H9 (cell line): ENCODE data around the gene KCNIP3. TPM values are rescaled to one million over a fixed set of nuclear protein-coding genes. Genes with fewer than 3 reads are reported as not detected.

Experiments used
- DNase-seq: peaks from one replicate; pipeline ENCODE4 v3.0.0-alpha.2; 2017
- H2AFZ ChIP-seq: one replicate; pipeline ENCODE4 v1.6.1; 2013; ENCODE audit warnings: mild to moderate bottlenecking, low read length, control low read depth, moderate library complexity
- H2AK5ac ChIP-seq: 2 replicates; pipeline ENCODE4 v1.6.1; 2013; ENCODE audit warnings: low read length, control low read depth, mixed read lengths; ENCODE audit not compliant: insufficient read length
- H2BK120ac ChIP-seq: one replicate; pipeline ENCODE4 v1.6.1; 2013; ENCODE audit warnings: low read depth, mild to moderate bottlenecking, low read length, control low read depth, inconsistent platforms; ENCODE audit not compliant: poor library complexity, severe bottlenecking
- H2BK12ac ChIP-seq: 2 replicates; pipeline ENCODE4 v1.6.1; 2013; ENCODE audit warnings: low read length, control low read depth, mixed read lengths, low read depth; ENCODE audit not compliant: insufficient read length
- H2BK15ac ChIP-seq: 2 replicates; pipeline ENCODE4 v1.6.1; 2013; ENCODE audit warnings: low read depth, low read length, control low read depth
- H2BK20ac ChIP-seq: one replicate; pipeline ENCODE4 v1.6.1; 2013; ENCODE audit warnings: low read depth, mild to moderate bottlenecking, low read length, control low read depth, inconsistent platforms; ENCODE audit not compliant: poor library complexity, severe bottlenecking
- H2BK5ac ChIP-seq: 2 replicates; pipeline ENCODE4 v1.6.1; 2013; ENCODE audit warnings: low read length, control low read depth, mixed read lengths; ENCODE audit not compliant: insufficient read length
- H3K14ac ChIP-seq: 2 replicates; pipeline ENCODE4 v1.6.1; 2013; ENCODE audit warnings: low read length, control low read depth; ENCODE audit not compliant: insufficient read depth
- H3K18ac ChIP-seq: 2 replicates; pipeline ENCODE4 v1.6.1; 2013; ENCODE audit warnings: low read depth, mild to moderate bottlenecking, mixed read lengths, low read length, control low read depth; ENCODE audit not compliant: insufficient read length
- H3K23ac ChIP-seq: 2 replicates; pipeline ENCODE4 v1.6.1; 2013; ENCODE audit warnings: low read length, control low read depth, mixed read lengths, low read depth; ENCODE audit not compliant: insufficient read length
- H3K23me2 ChIP-seq: 2 replicates; pipeline ENCODE4 v1.6.1; 2013; ENCODE audit warnings: low read depth, mild to moderate bottlenecking, mixed read lengths, low read length, control low read depth; ENCODE audit not compliant: insufficient read length, poor library complexity, severe bottlenecking
- H3K27ac ChIP-seq: 2 replicates; pipeline ENCODE4 v1.5.1; 2013; ENCODE audit warnings: low read length, control low read depth, mixed read lengths, low read depth; ENCODE audit not compliant: insufficient read length
- H3K27me3 ChIP-seq: 2 replicates; pipeline ENCODE4 v1.6.1; 2013; ENCODE audit warnings: low read length, control low read depth, inconsistent platforms; ENCODE audit not compliant: insufficient read depth
- H3K4ac ChIP-seq: 2 replicates; pipeline ENCODE4 v1.6.1; 2013; ENCODE audit warnings: low read depth, mild to moderate bottlenecking, control low read depth, inconsistent platforms, low read length, moderate library complexity
- H3K4me1 ChIP-seq: 2 replicates; pipeline ENCODE4 v1.6.1; 2013; ENCODE audit warnings: low read length, control low read depth, inconsistent platforms; ENCODE audit not compliant: insufficient read depth
- H3K4me2 ChIP-seq: 2 replicates; pipeline ENCODE4 v1.6.1; 2013; ENCODE audit warnings: low read length, control low read depth, mixed read lengths; ENCODE audit not compliant: insufficient read length, insufficient read depth
- H3K56ac ChIP-seq: 2 replicates; pipeline ENCODE4 v1.6.1; 2013; ENCODE audit warnings: low read depth, mild to moderate bottlenecking, mixed read lengths, low read length, control low read depth; ENCODE audit not compliant: insufficient read length
- H3K79me1 ChIP-seq: 2 replicates; pipeline ENCODE4 v1.6.1; 2013; ENCODE audit warnings: low read depth, mild to moderate bottlenecking, moderate library complexity, low read length, control low read depth, inconsistent platforms; ENCODE audit not compliant: insufficient read depth, poor library complexity, severe bottlenecking
- H3K79me2 ChIP-seq: 2 replicates; pipeline ENCODE4 v1.6.1; 2013; ENCODE audit warnings: low read length, control low read depth, inconsistent platforms; ENCODE audit not compliant: insufficient read depth
- H3K9ac ChIP-seq: 2 replicates; pipeline ENCODE4 v1.6.1; 2013; ENCODE audit warnings: low read length, control low read depth, mixed read lengths; ENCODE audit not compliant: insufficient read length; ENCODE audit errors: extremely low read depth
- H3K9me3 ChIP-seq: one replicate; pipeline ENCODE4 v1.6.1; 2013; ENCODE audit warnings: low read depth, low read length, inconsistent platforms; ENCODE audit not compliant: control insufficient read depth
- H3T11ph ChIP-seq: one replicate; pipeline ENCODE4 v1.6.1; 2013; ENCODE audit warnings: mild to moderate bottlenecking, low read length, control low read depth, inconsistent platforms
- H4K20me1 ChIP-seq: one replicate; pipeline ENCODE4 v1.6.1; 2013; ENCODE audit not compliant: control insufficient read depth, insufficient read length, insufficient read depth
- H4K5ac ChIP-seq: 2 replicates; pipeline ENCODE4 v1.6.1; 2013; ENCODE audit warnings: low read depth, mild to moderate bottlenecking, mixed read lengths, low read length, control low read depth; ENCODE audit not compliant: insufficient read length
- H4K8ac ChIP-seq: replicated peaks from 2 replicates; pipeline ENCODE4 v1.6.1; 2013; ENCODE audit warnings: low read length, control low read depth, mixed read lengths, low read depth; ENCODE audit not compliant: insufficient read length
- H4K91ac ChIP-seq: 2 replicates; pipeline ENCODE4 v1.6.1; 2013; ENCODE audit warnings: low read depth, mild to moderate bottlenecking, moderate library complexity, mixed read lengths, low read length, control low read depth; ENCODE audit not compliant: insufficient read length
- H3K27ac Mint-ChIP-seq, 3 experiments: 2 replicates in 2 of 3; 3 replicates in 1 of 3; pipeline ENCODE4 v1.8.0; 2020 to 2021; ENCODE audit warnings: mixed read lengths in 3 of 3, mild to moderate bottlenecking in 1 of 3, moderate library complexity in 1 of 3
- H3K27me3 Mint-ChIP-seq: 2 replicates; pipeline ENCODE4 v1.8.0; 2021; ENCODE audit warnings: low read depth, mild to moderate bottlenecking, moderate library complexity, mixed read lengths
- H3K36me3 Mint-ChIP-seq, 3 experiments: 2 replicates in 2 of 3; 3 replicates in 1 of 3; pipeline ENCODE4 v1.8.0; 2020 to 2021; ENCODE audit warnings: low read depth in 3 of 3, mixed read lengths in 3 of 3; ENCODE audit not compliant: insufficient read depth in 1 of 3
- H3K4me1 Mint-ChIP-seq, 2 experiments: 2 replicates each; pipeline ENCODE4 v1.8.0; 2020; ENCODE audit warnings: mixed read lengths in 2 of 2
- H3K4me3 Mint-ChIP-seq, 2 experiments: 2 replicates in 1 of 2; 3 replicates in 1 of 2; pipeline ENCODE4 v1.8.0; 2020 to 2021; ENCODE audit warnings: mild to moderate bottlenecking in 2 of 2, mixed read lengths in 2 of 2, moderate library complexity in 1 of 2
- H3K9me3 Mint-ChIP-seq, 2 experiments: 2 replicates in 1 of 2; 3 replicates in 1 of 2; pipeline ENCODE4 v1.8.0; 2020; ENCODE audit warnings: mild to moderate bottlenecking in 2 of 2, mixed read lengths in 2 of 2, moderate library complexity in 1 of 2
- CTCF ChIP-seq: fragments of 200-600 bp; sonication (generic); conservative IDR thresholded peaks from 3 replicates; pipeline ENCODE4 v1.8.0; 2021; ENCODE audit warnings: antibody characterized with exemption, mild to moderate bottlenecking
- WGBS: extraction: QIAGEN DNeasy Blood & Tissue Kit; methylation state at CpG from one replicate; pipeline ENCODE4 v1.1.7; 2013; ENCODE audit warnings: missing lambda C conversion rate, low lambda C conversion rate, mixed read lengths; ENCODE audit not compliant: insufficient read length; ENCODE audit errors: extremely low coverage; 5-methylcytosine and 5-hydroxymethylcytosine counted together
- total RNA-seq: library from RNA; stranded (reverse); gene quantifications from 2 replicates; pipeline ENCODE4 v1.2.1, GENCODE V29; 2021

KCNIP3 gene
- total RNA-seq, 1 experiment from 2014 or later: 1.5 TPM

DNA sequence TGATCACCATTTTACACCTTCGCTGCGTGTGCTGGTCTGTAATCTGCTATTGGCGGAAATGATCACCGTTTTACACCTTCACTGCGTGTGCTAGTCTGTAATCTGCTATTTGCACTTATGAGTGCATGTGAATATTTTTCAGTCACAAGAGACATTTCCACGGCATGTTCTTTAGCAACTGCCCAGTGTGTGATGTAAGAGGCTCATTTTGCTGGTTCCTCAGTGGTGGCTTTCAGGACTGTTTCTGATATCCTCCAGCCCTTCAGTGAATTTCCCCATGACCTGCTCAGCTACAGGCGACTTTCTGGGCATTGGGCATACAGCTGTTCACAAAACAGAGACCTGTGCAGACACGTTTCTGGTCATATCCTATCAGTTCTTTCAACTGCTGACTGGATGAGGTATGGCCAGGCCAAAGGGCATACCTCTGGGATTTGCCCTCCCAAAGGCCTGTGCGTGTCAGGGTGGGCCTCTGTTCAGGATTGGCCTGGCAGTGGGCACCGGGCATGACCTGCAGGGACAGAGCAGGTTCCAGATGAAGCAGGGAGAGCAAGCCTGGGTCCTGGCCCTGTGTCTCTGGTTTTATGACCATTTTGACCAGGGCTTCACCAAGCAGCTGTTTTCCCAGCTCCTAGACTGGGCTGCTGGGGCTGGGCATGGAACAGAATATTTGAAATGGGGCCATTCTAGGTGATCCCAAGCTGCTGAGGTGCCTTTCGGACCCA lies 23.4 kb upstream of the KCNIP3 start:
- no peaks in the 10 kb centered on the region for H4K20me1 ChIP-seq
- H3K27me3 ChIP-seq: no peaks in the 10 kb centered on the region
- H3K79me2 ChIP-seq: no peaks in the 10 kb centered on the region
- no peak overlapping the region for H4K5ac ChIP-seq
- Mint-ChIP-seq H3K36me3 (no peaks in the 10 kb centered on the region; a peak in 1 of 7 replicates), H3K4me1 (peaks cover 19 to 33% of the 10 kb centered on the region in 2 experiments), H3K27ac (peak overlapping the region in 1 of 3 experiments; percentile 79; a peak in 1 of 7 replicates), H3K9me3 (no peaks in the 10 kb centered on the region; a peak in 1 of 5 replicates), H3K4me3 (no peak overlapping the region), H3K27me3 (no peaks in the 10 kb centered on the region)
- no peak overlapping the region for H2BK15ac ChIP-seq
- no peak overlapping the region for H2BK20ac ChIP-seq
- no peaks in the 10 kb centered on the region for H3K9me3 ChIP-seq
- no peak overlapping the region for H3K14ac ChIP-seq
- no peak for TF ChIP-seq CTCF
- no peaks in the 10 kb centered on the region; the same call in 1 of the 2 replicates for H3K4me1 ChIP-seq
- WGBS: no CpG with 5 or more reads among the region's 11 CpGs
- no peak overlapping the region for H2BK5ac ChIP-seq
- H3K27ac ChIP-seq: no peak overlapping the region
- no peak overlapping the region for H3K9ac ChIP-seq
- DNase-seq: no peak
- no peak overlapping the region for H3K56ac ChIP-seq
- no peak overlapping the region for H3T11ph ChIP-seq
- no peaks in the 10 kb centered on the region for H3K79me1 ChIP-seq
- H4K91ac ChIP-seq: no peak overlapping the region
- no peak overlapping the region for H2BK12ac ChIP-seq
- H2AFZ ChIP-seq: no peak overlapping the region
- H3K23me2 ChIP-seq: no peaks in the 10 kb centered on the region
- no peak overlapping the region for H3K18ac ChIP-seq
- no peak overlapping the region for H2AK5ac ChIP-seq
- no peak overlapping the region for H3K4me2 ChIP-seq
- no peak overlapping the region for H3K23ac ChIP-seq
- H4K8ac ChIP-seq: no peak overlapping the region
- H2BK120ac ChIP-seq: no peak overlapping the region
- H3K4ac ChIP-seq: no peak overlapping the region
